ENCODE results near the gene EPB41L5.
"Not testable (repeated sequence)": the region's sequence is repeated elsewhere in the genome, so short reads cannot be mapped to it uniquely, and the experiment has no call there.

Gene EPB41L5

DNA sequence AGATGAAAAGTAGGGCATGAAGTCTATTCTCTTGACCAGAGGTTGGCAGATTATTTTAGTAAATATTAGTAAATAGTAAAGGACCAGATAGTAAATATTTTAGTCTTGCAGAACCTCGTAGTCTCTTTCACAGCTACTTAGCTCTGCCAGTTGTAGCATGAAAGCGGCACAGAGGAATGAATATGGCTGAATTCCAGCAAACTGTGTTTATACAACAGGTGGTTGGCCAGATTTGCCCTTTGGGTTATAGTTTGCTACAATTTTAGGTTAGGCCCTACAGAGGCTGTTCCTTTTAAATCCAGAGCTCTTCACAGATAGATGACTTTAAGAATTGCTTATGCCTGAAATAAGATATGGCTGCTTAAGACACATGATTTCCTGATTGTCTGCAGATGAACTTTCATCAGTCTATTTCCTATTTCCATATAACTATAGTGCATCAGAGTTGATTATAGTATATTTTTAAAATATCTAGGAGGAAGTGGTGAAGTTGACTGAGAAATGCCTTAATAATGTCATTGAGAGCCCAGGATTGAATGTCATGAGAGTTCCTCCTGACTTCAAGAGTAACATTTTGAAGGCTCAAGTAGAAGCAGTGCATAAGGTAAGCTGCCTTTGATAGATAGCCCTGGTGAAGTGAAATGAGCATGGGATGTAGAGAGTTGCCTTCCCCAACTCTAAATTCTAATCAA lies 129.8 kb downstream of the EPB41L5 start:
- DNase-seq, result no peak

DNA sequence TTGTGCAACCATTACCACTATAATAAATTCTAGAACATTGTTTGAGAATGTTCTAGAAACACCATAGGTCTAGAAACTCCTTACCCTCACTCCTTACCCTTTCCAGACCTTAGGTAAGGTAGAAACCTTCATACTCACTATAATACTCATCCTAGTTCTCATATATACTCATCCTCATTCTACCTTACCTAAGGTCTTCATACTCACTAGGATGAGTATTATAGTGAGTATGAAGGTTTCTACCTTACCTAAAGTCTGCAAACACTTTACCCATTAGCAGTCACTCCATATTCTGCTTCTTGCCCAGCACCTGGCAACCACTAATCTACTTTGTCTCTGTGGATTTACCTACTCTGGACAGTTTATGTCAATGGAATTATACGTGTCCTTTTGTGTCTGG lies 135.4 kb downstream of the EPB41L5 start:
- no peak for DNase-seq

DNA sequence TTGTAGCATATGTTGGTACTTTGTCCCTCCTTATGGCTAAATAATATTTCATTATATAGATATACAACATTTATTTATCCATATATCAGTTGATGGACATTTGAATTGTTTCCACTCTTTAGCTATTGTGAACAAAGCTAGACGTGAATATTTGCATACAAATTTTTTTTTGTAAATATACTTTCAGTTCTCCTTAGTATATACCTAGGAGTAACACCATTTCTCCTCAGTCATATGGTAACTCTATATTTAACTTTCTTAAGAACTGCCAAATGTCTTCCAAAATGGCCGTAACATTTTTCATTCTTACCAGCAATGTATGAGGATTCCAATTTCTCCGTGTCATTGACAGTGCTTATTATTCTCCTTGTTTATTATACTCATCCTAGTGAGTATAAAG lies 135.8 kb downstream of the EPB41L5 start:
- DNase-seq, result no peak

DNA sequence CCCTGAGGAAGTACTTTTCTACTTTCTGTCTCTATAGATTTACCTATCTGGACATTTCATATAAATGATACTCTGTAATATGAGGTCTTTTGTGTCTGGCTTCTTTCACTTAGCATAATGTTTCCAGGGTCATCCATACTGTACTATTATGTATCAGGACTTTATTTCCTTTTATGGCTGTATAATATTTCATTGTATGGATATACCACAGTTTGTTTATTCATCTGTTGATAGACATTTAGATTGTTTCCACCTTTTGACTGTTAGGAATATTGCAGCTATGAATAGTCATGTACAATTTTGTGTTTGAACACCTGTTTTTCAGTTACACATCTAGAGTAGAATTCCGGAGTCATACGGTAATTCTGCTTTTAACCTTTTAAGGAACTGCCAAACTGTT lies 136.5 kb downstream of the EPB41L5 start:
- DNase-seq, result no peak

DNA sequence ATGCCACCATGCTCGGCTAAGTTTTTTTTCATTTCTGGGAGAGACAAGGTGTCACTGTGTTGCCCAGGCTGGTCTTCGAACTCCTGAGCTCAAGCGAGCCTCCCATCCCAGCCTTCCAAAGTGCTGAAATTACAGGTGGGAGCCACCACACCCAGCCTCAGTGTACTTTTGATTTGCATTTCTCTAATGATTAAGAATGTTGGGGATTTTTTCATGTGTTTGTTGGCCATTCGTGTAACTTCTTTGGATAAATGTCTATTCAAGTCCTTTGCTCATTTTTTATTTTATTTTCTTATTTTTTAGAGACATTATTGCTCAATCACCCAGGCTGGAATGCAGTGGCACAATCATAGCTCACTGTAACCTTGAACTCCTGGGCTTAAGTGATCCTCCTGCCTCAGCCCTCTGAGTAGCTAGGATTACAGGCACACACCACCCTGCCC lies 137.2 kb downstream of the EPB41L5 start:
- no peak for DNase-seq

DNA sequence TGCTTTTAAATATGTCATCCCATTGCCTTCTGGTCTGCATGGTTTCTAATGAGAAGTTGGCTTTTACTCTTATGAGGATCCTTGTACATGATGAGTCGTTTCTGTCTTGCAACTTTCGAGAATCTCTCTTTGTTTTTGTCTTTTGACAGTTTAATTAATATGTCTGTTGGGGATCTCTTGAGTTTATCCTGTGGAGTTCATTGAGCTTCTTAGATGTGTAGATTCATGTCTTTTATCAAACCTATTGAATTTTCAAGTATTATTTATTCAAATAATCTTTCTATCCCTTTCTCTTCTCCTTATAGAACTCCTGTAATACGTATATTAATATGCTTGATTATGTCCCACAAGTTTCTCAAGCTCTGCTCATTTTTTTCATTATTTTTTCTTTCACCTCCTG lies 142.4 kb downstream of the EPB41L5 start:
- no peak for DNase-seq

DNA sequence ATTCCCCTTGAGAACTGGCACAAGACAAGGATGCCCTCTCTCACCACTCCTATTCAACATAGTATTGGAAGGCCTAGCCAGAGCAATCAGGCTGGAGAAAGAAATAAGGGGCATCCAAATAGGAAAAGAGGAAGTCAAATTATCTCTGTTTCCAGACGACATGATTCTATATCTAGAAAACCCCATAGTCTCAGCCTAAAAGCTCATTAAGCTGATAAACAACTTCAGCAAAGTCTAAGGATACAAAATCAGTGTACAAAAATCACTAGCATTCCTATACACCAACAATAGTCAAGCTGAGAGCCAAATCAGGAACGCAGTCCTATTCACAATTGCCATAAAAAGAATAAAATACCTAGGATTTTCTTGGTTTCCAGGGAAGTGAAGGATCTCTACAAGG lies 145.8 kb downstream of the EPB41L5 start:
- not testable (repeated sequence) for DNase-seq

DNA sequence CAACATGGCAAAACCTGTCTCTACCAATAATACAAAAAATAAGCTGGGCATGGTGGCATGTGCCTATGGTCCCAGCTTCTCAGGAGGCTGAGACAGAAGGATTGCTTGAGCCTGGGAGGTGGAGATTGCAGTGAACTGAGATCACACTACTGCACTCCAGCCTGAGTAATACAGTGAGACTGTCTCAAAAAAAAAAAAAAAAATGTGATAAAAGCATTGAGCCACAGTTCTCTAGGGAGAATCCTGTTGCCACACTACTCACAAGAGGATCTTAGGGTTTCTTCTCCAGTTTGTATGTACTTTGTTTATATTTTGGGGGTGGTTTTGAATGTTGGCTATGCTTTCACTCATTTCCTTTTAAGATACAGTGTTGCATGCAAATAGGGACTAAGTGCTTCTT lies 148.3 kb downstream of the EPB41L5 start:
- DNase-seq, result no peak

DNA sequence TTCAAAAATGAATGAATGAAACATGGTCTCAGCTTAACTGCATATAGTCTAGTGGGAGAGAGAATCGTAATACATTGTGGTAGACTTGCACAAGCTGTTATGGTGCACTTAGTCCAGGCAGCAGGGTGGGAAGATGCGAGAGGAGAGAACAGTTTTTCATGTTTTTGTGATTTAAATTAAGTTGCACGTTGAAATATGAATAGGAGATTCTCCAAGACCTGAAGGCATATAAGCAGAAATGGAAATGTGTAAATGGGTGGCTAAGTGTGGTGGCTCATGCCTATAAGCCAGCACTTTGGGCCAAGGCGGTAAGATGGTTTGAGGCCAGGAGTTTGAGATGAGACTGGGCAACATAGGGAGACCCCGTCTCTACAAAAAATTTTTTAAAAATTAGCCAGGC lies 149.8 kb downstream of the EPB41L5 start:
- DNase-seq, result no peak

DNA sequence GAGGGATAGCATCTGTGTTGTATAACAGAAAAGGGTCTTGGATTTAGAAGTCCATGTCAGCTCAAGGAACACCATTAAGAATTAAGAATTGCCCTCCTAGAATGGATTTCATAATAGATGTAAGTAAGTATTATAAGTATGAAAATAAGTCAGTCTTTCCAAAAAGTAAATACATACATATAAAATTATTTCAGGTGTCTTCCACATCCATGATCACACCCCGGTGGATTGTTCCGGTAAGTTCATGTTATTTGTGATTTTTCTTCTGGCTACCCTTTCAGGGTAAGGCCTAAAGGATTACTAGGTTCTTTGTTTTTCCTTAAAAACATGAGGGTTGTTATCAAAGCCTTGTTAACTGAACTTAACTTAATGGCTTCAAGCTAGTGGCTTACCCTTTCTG lies 154.4 kb downstream of the EPB41L5 start:
- no peak for DNase-seq

DNA sequence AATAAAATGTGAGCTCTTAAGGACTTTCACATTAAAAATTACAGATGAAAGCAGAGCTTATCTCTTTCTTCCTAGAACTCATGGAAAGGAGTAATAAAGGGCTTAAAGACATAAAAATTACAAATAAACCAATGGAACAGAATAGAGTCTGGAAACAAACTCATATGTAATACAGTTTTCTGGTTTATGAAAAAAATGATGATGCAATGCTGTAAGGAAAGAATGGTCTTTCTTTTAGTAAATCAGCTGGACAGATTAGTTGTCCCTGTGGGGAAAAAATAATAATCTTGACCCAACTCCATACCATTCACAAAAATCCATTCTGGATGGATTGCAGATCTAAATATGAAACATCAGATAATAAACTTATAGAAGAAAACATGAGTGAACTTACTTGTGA lies 156.1 kb downstream of the EPB41L5 start:
- DNase-seq, result no peak

DNA sequence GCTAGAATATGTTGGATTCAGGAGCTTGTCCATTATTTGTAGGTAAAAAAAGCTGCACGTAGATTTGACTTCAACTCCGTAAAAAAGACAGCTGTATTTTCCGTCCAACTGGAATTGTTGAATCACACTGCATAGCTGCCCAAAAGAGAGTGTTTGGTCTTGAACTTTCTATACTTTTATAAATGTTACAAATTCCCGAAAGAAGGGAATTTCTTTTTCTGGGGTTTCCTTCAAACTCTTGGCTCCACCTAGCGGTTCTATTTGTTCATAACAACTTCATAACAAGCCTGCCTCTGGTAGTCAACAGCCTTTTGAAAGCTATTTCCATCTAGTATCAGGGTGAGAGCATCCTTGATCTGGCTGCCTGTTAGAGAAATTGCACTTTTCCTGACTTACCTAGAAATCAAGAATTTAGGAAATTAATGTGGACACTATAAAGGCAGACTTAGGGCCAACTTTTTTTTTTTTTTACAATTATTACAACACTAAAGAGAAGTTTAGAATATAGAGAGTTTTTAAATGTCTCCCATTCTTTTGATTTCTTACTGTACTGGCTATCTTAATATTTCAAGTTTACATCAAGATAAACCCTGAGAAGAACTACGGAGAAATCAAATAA lies 162.2 kb downstream of the EPB41L5 start:
- peak; percentile 66 for DNase-seq

DNA sequence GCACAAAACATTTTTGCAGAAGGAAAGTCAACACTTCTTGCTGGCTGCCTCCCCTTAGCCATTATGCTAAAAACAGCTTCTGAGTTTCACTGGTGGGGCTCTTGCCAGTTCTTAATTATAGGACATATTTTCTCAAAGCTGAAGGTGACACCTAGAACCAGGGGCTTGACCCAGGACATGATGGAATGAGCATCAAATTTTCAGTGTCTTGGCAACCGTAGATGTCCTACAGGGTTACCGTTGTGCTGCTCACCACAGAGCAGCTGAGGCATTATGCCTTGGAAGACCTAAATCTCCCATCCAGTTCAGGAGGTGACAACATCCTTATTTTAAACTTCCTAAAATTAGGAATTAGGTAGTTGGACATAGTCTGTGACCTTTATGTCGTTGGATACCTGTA lies 163.6 kb downstream of the EPB41L5 start:
- no peak for DNase-seq

DNA sequence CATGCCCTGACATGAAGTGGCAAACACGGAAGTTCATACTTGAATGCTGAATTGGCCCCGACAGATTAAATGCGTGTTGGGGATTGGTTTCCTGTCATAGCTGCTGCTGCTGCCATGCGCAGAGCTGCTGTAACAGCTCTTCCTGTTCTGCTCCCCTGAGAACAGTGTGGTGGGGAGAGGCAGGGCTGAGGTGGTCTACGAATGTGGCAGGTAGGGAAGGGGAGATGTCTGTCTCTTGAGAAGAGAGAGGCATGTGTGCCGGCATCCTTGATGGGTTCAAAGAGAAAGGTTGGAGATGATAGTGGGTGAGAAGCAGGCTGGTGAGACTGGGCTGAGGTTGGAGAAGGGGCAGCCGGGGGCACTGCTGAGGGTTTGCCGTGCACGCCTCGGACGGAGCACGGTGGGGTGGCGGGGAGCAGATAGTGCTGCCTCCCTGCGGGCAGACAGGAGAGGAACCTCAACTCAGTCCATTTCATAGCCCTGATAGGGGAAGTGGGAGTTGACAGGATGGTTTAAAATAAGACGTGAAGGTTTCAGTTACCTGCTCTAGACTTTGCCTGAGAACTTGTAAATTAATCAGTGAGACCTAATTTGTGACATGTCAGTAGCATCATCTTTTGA lies 164.2 kb downstream of the EPB41L5 start:
- no peak for DNase-seq

DNA sequence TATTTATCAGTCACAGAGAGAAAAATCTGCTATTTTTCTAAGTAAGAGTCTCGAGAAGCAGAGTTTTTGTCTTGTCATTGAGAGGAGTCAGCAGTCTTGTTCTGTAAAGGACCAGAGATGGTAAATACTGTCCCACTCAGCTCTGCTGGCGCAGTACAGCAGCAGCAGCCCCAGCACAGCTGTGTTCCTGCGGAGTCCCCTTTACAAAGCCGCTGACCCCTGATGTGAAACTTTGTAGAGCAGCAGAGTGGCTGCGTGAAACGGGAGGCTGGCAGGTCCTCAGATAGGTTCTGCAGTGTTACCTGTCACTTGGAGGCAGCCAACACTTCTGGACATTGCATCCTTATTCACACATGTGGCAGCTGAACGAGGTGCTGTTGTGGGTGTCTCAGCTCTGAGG lies 165.1 kb downstream of the EPB41L5 start:
- no peak for DNase-seq

DNA sequence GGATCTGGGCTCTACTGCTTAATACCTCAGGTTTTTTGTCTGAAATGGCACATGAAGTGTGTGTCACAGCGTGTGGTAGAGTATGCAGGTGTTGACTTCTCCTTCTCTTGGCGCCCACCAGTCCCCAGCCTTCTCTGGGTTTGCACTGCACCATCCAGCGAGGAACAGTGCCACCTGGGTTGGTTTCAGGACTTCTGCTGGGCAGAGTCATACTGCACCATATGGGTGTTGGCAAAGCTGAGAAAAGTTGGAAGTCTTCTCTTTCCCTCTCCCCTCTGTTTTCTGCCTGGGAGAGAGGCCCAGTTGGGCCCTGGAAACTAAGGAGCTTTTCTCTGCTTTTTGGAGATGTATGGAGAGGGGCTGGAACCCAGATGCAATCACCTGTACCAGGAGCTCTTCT lies 166.5 kb downstream of the EPB41L5 start:
- DNase-seq, result no peak

DNA sequence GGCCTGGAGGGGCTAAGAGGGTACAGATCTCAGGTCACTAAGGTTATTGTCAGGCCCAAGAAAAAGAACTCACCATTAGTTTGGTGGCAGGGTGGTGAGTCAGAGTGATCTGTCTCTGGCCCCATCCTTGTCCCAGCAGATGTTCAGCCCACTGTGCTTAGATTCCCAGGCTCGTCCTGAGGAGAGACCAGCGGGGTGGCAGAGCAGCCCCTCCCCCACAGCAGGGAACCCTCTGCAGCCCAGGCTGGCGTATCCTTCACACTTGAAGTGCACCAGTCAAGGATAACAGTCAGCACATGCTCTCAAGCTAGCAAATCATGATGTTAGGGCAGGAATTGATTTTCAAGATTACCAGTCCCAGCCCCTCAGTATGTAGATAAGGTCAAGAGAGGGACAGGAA lies 167.2 kb downstream of the EPB41L5 start:
- DNase-seq, result no peak

DNA sequence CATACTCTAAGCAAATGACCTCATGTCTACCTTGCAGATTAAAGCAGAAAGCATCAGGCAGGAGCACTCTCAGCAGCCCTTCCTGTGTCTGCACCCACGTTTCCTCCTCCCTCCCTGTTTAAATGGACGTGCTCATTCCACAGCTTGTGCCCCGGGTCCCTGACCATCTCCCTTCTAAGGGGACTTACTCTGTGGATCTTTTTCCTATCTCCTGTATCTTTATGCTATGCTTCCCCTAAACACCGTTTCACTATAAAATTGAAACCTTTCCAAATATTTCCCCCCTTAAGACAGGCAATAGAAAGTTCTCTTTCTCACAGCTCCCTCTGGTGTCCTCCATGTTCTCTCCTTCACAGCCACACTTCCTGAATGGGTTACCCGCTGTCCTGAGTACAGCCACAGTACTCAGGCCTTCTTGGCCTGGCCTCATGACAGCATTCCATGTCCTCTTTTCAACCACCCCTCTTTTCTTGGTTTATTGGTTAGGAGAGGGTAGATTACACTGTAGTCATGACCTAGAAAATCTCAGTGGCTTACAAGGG lies 169.2 kb downstream of the EPB41L5 start:
- no peak for DNase-seq

DNA sequence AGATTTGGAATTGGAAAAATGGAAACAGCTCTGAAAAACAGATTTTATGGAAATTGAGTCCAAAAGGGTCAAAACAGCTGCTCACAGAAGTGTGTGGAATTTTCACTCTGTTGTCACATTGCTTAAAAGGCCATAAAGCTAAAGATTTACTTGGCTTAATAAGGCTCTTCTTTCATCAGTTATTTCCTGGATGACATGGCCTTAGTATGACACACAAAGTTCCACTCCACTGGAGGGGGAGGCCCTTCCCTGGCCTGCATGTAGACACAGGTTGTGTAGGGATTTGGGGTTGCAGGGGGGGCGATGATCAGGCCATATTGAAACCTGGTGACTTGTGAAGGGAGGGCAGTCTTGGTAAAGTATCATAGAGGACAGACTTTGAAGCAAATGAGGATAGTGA lies 176.3 kb downstream of the EPB41L5 start:
- DNase-seq, result no peak

DNA sequence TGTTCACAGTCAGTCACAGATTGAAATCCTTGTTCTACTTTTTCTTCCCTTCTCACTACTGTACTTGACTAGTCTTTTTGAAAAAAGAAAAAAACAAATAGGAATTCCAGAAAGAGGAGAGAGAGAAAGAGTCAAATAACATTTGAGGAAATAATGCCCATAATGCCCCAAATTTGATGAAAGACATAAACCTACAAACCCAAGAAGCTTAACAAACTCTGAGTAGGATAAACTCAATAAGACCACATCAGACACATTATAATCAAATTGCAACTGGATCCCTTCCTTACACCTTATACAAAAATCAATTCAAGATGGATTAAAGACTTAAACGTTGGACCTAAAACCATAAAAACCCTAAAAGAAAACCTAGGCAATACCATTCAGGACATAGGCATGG lies 179.4 kb downstream of the EPB41L5 start:
- DNase-seq, result no peak

DNA sequence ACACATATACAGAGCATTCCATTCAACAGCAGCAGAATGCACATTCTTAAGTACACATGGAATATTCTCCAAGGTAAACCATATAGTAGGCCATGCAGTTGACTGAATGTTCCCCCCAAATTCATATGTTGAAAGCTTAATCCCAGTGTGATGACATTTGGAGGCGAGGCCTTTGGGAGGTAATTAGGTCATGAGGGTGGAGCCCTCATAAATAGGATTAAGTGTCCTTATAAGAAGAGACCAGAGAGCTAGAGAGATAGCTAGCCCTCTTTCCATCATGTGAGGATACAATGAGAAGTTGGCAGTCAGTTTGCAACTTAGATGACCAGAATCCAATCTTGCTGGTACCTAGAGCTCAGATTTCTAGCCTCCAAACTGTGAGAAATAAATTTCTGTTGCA lies 182.7 kb downstream of the EPB41L5 start:
- no peak for DNase-seq

DNA sequence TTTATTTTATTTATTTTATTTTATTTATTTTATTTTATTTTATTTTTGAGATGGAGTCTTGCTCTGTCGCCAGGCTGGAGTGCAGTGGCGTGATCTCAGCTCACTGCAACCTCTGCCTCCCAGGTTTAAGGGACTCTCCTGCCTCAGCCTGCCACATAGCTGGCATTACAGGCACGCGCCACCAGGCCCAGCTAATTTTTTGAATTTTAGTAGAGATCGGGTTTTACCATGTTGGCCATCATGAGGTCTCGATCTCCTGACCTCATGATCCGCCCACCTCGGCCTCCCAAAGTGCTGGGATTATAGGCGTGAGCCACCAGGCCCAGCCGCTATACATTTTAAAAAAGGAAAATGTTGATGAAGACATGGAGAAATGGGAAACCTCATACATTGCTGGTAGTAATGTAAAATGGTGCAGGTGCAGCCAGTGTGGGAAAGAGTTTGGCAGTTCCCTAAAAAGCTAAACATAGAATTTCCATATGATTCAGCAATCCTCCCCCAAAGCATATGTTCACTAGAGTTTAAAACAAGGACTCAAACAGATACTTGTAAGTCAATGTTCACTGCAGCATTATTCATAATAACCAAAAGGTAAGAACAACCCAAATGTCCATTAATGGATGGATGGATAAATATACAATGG lies 187.1 kb downstream of the EPB41L5 start:
- not testable (repeated sequence) for DNase-seq

DNA sequence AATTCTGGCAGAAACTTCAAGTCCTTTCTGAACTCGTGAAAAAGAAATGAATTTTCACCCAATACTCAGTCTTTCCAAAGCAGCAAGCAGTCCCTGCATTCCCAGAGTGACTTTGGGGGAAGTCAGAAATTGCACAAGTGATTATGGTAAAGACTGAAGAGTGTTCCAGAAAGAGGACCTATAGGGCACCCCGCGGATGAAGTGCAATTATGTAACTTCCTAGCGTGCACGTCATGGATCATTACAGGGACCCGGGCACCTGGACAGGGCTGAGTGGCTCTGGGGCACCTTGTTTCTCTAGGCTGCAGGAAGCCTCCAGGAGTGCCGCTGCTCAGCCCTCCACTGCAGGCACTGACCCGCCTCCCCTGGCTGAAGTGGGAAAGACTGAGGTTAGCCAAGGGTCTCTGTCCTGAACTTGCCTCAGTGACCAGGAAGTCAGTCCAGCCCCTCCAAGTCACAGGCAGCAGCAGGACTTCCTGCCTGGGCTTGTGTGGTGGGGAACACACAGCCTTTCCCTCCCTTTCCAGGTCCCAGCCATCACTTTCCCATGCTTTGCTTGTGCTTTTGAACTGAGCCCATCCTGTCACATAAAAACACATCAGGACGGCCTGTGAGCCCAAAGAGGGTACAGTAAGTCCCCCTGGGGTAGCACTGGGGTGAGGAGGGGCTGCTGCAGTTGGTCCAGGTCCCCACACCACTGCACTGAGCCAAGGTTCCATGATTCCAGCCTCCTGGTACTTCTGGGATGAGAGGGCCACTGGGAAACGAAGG lies 190.6 kb downstream of the EPB41L5 start:
- DNase-seq, result no peak

Measured in EL (cell line).